Effector memory CD4-positive, alpha-beta T cell (primary cell): Measurements from ENCODE around the gene RAB44.

Experiments
- DNase-seq, 3 donors: peaks; one replicate each; pipeline ENCODE4 v3.0.0-alpha.2; 2020
- H3K27ac ChIP-seq: 2 replicates; pipeline ENCODE4 v1.7.0; 2013; ENCODE audit warnings: mild to moderate bottlenecking, low read length, moderate library complexity; ENCODE audit not compliant: insufficient read depth, poor library complexity, severe bottlenecking
- H3K27me3 ChIP-seq: replicated peaks from 2 replicates; pipeline ENCODE4 v1.7.0; 2013; ENCODE audit warnings: mild to moderate bottlenecking, low read length; ENCODE audit not compliant: insufficient read depth, control insufficient read depth, poor library complexity, severe bottlenecking
- H3K36me3 ChIP-seq: 2 replicates; pipeline ENCODE4 v1.7.0; 2013; ENCODE audit warnings: mild to moderate bottlenecking, low read length, moderate library complexity; ENCODE audit not compliant: control insufficient read depth, insufficient read depth
- H3K4me1 ChIP-seq: 2 replicates; pipeline ENCODE4 v1.7.0; 2013; ENCODE audit warnings: low read length, mild to moderate bottlenecking; ENCODE audit not compliant: control insufficient read depth, insufficient read depth, poor library complexity, severe bottlenecking
- H3K4me3 ChIP-seq: 2 replicates; pipeline ENCODE4 v1.7.0; 2013; ENCODE audit warnings: low read length, low read depth, mild to moderate bottlenecking; ENCODE audit not compliant: insufficient read depth, poor library complexity, severe bottlenecking
- H3K9me3 ChIP-seq: 2 replicates; pipeline ENCODE4 v1.7.0; 2013; ENCODE audit warnings: mild to moderate bottlenecking, low read length, moderate library complexity; ENCODE audit not compliant: control insufficient read depth

The RAB44 gene

DNA sequence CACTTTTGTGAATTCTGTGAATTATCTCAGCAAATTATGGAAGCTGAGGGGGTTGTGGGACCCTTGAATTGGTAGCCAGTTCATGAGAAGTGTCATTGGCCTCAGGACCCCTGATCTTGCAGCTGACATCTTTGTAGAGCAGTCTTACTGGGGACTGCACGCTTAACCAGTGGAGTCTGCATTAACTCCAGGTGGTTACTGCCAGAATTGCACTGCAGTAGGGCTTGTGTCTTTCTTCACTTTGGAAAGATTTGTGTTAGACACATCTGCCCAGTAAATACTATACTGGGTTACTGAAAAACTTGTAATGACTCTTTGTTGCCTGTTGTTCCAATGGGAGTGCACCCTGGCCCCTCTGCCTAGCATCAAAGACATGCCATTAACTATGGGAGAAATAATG lies 40.4 kb upstream of the RAB44 start:
- Histone ChIP-seq H3K27me3 (peaks cover 11% of the 10 kb centered on the region), H3K4me3 (no peak overlapping the region), H3K9me3 (no peaks in the 10 kb centered on the region), H3K4me1 (no peaks in the 10 kb centered on the region), H3K36me3 (no peaks in the 10 kb centered on the region), H3K27ac (no peak overlapping the region)
- DNase-seq, result no peak

DNA sequence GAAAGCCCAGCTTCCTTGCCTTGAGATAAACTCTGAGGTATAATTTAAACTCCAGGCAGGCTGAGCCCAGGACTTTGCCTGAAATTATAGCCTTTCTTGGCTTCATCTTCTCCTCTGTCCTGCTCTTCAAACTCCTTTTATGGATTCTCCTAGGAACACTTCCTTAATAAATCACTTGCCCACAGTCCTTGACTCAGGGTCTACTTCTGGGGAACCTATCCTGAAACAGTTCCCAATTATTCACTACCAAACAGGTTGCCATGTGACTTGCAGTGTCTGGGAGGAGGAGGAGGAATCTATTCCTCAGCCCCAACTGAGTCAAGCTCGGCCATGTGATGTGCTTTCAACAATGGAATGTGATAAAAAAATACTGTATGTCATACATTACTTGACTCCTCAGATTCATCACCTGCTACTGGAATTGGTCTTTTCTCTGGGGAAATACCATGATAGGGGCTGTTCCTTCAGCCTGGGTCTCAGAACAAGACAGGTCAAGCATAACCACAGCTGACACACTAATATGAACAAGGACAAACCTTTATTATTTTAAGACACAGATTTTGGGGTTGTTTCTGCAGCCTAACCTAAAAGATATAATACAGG lies 39.6 kb upstream of the RAB44 start:
- no peaks in the 10 kb centered on the region for H3K9me3 ChIP-seq
- no peak overlapping the region for H3K4me3 ChIP-seq
- H3K27me3 ChIP-seq, result peaks cover 11% of the 10 kb centered on the region
- H3K4me1 ChIP-seq, result no peaks in the 10 kb centered on the region
- DNase-seq, result no peak
- H3K27ac ChIP-seq, result no peak overlapping the region
- no peaks in the 10 kb centered on the region for H3K36me3 ChIP-seq

DNA sequence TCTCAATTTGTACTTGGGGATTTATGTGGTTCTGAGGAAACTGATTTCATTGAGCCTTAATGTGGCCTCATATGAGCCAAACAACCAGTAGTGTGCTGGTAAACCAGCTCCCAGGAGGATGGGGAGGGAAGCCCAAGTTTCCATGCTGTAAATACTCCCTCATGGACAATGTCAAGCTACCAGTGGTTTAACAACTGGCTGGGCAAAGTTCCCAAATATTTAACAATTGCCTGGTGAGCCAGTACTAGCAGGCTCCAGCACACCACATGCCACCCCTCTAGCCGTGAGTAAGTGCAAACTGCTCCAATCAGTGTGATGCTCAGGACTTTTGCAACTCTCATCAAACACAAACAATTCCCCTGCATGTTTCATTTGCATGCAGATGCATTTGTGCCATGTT lies 38.4 kb upstream of the RAB44 start:
- peaks cover 11% of the 10 kb centered on the region for H3K27me3 ChIP-seq
- DNase-seq, result no peak
- no peaks in the 10 kb centered on the region for H3K36me3 ChIP-seq
- H3K4me3 ChIP-seq, result no peak overlapping the region
- H3K4me1 ChIP-seq, result no peaks in the 10 kb centered on the region
- no peak overlapping the region for H3K27ac ChIP-seq
- no peaks in the 10 kb centered on the region for H3K9me3 ChIP-seq

DNA sequence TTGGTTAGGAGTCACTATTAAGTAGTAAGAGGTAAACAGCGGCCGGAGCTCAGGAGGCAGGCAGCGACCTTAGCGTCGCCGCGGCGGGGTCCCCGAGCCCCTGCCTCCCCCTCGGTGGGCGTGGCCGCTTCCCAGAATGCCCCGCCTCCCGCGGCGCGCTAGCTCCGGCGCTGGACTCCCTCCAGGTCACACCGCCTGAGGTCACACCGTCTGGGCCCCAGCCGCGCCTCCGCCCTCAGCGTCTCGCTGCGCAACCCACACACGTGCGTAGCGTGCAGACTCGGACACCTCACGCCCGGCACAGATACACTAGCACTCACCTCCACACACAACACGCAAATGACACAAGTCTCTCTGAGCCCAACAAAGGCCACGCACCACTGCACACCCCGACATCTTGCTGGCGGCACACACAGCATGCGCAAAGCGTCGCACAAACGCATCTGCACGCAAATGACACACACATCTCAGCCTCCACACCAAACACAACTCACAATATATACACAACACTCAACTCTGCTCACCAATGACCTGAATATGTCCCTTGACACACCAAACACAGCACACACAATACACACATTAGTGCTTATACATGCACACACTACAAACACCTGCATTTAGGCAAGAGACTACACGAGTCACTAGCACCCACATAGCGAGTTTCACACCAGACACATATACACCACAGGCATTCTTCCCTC lies 36.7 kb upstream of the RAB44 start:
- Histone ChIP-seq H3K36me3 (no peaks in the 10 kb centered on the region), H3K4me3 (no peak overlapping the region), H3K27ac (no peak overlapping the region), H3K4me1 (no peaks in the 10 kb centered on the region), H3K27me3 (peaks cover 8% of the 10 kb centered on the region), H3K9me3 (no peaks in the 10 kb centered on the region)
- no peak for DNase-seq

DNA sequence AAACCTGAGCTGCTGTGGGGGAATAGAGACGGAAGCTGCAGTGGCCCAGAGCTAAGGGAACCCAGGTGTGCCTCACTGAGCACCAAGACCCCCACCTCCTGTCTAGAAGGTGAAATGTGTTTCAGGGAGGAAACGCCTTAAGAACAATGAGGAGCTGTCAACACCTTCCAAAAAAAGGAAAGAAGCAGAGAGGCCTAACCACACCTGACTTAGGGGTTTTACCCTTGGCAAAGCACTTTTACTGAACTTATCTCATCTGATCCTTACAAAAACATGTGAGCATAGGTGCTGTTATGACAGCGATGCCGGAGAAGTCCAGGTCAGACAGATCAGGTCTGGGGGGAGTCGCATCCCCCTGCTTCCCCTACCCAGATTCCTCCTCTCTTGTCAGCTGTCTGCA lies 35.2 kb upstream of the RAB44 start:
- peaks cover 5% of the 10 kb centered on the region for H3K27me3 ChIP-seq
- no peak overlapping the region for H3K4me3 ChIP-seq
- no peak for DNase-seq
- no peaks in the 10 kb centered on the region for H3K4me1 ChIP-seq
- H3K9me3 ChIP-seq, result no peaks in the 10 kb centered on the region
- no peaks in the 10 kb centered on the region for H3K36me3 ChIP-seq
- no peak overlapping the region for H3K27ac ChIP-seq

DNA sequence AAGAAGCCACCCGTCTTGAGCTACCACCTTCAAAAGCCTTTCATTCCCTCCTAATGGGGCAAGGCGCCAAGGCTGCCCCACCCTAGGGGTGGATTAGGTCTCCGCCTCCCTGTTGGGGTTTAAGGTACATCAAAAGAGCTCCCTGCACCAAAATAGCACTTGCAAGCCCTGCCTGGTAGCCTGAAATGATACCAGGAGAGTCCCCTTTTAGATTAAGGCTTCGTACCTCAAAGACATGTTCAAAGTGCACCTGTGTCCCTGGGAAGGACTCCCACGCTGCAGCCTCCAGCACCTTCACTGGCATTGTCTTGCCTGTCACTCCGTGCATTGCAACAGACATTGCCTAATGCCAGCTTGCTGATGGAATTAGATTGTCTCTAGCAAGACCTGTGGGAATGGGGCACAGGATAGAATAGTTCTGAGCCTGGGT lies 34.8 kb upstream of the RAB44 start:
- no peak overlapping the region for H3K27ac ChIP-seq
- H3K36me3 ChIP-seq, result no peaks in the 10 kb centered on the region
- peaks cover 5% of the 10 kb centered on the region for H3K27me3 ChIP-seq
- H3K4me1 ChIP-seq, result no peaks in the 10 kb centered on the region
- no peaks in the 10 kb centered on the region for H3K9me3 ChIP-seq
- no peak overlapping the region for H3K4me3 ChIP-seq
- DNase-seq, result no peak

DNA sequence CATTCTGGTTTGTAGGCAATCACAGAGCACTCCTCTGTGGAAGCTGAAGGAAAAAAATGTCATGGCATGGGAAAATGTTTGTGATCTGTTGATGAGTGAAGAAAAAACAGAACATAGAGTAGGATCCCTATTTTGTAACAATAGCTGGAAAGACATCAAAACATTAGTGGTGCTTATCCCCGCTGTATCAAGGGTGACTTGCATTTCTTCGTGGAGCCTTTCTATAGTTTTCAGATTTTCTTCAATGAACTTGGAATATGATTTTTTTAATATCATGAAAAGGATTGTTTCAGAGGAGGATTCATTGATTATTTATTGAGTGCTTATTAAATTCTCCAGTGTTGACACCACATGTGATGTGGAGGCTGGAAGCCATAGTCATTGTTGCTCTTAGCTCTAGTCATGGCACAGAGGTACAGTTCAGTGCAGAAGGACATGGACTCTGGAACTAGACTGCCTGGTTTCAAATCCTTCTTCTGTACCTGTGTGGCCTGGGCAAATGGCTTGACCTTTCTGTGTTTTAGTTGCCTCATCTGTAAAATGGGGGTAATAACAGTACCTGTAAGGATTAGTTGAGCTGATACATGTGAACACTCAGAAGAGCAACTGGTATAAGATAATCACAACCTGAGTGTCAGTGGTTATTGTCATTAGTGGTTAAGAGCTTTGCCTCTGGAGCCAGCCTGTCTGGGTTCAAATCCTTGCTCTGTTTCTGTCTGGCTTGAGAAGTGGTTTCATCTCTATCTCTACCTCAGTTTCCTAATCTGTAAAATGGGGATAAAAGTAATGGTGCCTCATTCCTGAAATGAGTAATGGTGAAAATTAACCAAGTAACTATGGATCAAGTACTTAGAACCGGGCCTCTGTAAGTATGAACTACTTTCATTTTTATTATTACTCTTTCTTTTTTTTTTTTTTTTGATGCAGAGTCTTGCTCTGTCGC lies 33.9 kb upstream of the RAB44 start:
- Histone ChIP-seq H3K36me3 (no peaks in the 10 kb centered on the region), H3K4me1 (no peaks in the 10 kb centered on the region)

DNA sequence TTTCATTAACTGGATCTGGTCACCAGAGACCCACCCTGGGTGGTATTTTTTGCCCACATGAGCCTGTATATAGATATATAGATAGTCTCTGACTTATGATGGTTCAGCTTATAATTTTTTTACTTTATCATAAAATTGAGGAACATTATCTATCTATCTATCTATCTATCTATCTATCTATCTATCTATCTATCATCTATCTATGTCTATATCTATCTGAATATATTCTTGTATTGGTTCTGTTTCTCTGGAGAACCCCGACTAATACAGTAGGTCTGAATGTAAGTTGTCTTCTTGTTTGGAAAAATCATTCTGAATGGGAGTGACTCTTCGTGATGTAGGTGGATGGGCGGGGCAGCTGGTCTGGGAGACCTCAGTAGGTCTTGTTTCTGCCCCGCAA lies 32.4 kb upstream of the RAB44 start:
- no peak for DNase-seq
- Histone ChIP-seq H3K4me3 (no peak overlapping the region), H3K4me1 (no peaks in the 10 kb centered on the region), H3K36me3 (no peaks in the 10 kb centered on the region), H3K27me3 (no peaks in the 10 kb centered on the region), H3K9me3 (no peaks in the 10 kb centered on the region), H3K27ac (no peak overlapping the region)

More for the DNA sequence above, 33.9 kb upstream of the RAB44 start:
- no peak overlapping the region for H3K27ac ChIP-seq
- peaks cover 5% of the 10 kb centered on the region for H3K27me3 ChIP-seq
- no peak overlapping the region for H3K4me3 ChIP-seq
- no peaks in the 10 kb centered on the region for H3K9me3 ChIP-seq
- no peak for DNase-seq

DNA sequence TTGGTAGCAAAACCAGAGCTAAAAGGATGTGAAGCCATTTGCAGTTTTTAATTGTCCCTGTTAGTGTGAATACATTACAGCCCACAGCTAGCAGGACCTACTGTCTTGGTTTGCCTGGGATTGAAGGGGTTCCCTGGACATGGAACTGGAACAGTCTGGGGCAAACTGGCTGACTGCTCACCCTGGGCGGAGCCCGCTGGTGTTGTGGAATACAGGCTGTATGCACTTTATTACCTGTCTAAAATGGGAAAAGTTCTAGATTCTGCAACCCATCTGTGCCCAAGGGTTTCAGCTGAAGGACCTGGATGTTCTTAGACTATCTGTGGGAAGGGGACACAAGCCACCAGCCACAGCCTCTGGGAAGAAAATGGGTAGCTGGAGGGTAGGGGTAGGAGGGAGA lies 31.3 kb upstream of the RAB44 start:
- no peak for DNase-seq
- Histone ChIP-seq H3K9me3 (no peaks in the 10 kb centered on the region), H3K4me1 (no peaks in the 10 kb centered on the region), H3K4me3 (no peak overlapping the region), H3K27me3 (no peaks in the 10 kb centered on the region), H3K27ac (no peak overlapping the region), H3K36me3 (no peaks in the 10 kb centered on the region)
